GM21526 (cell line): ENCODE data around the gene GFPT2.
"Not testable (repeated sequence)": the region's sequence is repeated elsewhere in the genome, so short reads cannot be mapped to it uniquely, and the experiment has no call there.

ENCODE experiments used
- ATAC-seq: cut with Tn5 transposase; IDR thresholded peaks from one replicate; pipeline ENCODE4 v1.9.1; 2021; ENCODE audit warnings: moderate library complexity; ENCODE audit not compliant: unreplicated experiment, low FRiP score

GFPT2 gene

DNA sequence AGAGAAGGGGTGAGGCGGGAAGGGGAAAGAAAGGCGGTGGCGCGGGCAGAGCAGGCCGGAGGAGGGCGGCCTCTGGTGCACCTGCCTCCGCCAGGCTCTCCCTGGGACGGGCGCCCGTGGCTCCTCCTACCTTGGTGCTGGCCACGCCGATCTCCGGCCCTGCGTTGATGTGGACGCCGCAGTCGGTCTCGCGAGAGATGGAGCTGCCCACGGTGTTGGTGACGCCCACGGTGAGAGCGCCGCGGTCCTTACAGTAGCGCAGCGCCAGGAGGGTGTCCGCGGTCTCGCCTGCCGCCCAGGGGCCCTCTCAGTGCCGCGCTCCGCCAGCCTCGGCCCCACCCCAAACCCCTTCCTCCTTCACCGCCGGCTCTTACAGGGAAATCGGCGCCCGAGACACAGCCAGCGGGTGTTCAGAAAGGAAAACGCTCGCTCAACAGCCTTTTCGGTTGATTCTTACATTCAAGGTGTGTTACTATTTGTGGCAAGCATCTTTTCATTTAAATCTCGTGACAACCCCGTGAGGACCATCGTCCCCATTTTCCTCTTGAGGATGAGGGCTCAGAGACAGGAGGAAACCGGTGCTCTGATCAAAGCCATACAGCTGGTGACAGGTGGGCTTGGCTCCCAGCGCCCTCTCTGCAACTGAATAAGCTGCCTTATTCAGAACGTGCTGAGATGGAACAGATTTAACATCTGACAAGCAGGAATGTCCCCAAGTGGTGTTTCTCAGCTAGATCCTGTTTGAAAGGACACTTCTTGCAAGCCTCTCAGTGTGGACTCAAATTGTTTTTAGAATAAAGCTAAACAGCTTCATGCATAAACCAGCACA is 39.2 kb downstream of the GFPT2 start:
- peak; percentile 81 for ATAC-seq

DNA sequence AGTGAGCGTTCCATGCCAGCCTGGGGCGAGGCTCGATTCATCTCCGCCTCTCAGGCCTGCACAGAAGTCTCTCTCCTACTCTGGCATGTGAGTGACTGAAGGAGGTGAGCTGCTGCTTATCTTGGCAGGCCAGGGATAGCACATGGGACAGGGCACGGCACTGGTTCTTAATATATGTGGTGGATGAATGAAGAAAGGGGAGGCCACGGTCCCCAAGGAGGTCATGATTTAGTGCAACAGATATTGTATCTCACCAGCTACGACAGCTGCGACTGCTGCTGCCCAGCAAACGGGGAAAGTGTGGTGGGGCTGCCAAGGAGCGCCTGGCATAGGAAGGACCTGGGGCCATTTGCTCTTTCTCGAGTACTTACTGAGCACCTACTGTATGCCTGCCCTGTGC is 41.9 kb downstream of the GFPT2 start:
- no peak for ATAC-seq

DNA sequence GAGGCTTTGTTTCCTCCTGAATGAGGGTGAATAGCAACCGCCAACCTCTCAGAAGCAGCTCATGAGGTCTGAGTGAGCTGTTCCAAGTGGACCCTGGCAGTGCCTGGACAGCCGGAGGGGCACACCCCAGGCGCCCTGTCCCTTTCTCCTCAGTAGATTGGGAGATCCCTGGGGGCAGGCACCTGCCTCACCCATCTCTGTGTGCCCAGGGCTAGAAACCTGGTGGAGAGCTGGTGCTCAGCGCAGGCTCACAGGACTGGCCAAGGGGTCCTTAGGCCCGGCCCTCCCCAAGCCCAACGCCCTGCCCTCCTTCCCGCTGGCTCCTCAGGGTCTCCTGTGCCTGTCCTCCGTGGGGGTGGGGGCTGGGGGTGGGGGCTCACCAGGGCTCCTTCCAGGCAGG is 46.3 kb downstream of the GFPT2 start:
- no peak for ATAC-seq

DNA sequence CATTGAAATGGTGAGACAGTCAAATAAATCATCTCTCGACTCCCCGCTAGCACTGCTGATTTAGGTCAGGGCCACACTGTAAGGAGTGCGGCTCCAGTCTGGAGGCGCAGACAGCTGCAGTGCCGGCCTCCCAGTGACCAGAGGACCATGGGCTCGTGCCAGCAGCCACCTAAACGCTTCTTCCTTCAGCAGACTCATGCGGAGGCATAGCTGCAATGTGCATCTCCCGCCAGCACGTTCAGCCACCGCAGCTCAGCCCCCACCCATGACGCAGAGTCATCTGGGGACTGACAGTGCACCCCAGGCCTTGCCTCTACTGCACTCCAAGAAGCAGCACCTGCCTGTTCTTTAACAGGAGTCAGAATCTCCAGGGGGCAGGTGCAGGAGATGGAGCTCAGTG is 47.7 kb downstream of the GFPT2 start:
- ATAC-seq: no peak

DNA sequence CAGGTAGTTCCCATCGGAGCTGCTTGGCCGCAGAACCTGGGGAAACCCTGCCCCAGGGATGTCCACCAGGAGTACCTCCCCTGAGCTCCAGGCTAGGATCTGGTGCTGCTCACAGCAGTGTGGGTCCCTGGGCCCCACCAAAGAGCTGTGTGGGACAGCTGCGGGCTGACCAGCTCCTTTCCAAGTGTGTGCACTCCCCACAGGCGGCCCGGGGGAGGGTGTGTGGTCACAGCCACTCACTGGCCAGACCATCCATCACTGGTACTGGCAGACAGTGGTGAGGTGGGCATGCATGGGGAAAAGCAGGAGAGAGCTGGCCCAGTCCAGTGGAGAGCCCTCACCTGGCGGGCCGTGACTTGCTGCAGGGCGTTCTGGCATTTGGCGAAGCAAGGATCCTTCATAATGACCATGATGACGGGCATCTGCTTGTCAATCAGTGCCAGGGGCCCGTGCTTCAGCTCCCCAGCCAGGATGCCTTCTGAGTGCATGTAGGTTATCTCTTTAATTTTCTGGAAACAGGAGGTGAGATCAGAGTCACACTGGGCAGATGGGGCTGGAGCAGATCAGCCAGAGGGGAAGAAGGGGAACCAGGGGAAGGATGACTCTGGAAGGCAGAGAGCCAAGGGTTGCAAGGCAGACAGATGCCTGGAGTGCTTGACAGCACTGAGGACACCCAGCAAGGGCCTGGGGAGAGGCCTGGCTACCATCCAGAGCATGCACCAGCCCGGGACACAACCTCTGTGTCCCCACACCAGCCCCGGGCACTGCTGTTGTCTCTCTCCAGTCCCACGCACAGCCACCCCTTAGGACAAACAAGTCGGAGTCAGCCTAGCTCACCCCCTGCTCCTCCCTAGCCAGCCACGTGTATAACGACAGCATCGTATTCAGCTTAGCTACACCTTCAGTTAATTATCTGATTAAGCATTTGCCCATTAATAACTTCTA is 48.4 kb downstream of the GFPT2 start:
- ATAC-seq: no peak

DNA sequence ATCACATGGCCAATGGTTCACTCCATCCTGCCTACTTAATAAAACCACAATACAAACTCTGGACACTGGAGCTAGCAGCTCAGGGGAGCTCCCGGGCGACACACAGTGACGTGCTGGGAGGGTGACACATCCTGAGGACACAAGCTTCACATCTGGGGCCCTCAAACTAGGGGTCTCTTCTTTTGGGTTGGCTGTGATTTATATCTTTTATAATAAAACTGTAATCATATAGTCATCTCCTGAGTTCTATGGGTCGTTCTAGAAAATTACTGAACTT is 49.2 kb downstream of the GFPT2 start:
- no peak for ATAC-seq

DNA sequence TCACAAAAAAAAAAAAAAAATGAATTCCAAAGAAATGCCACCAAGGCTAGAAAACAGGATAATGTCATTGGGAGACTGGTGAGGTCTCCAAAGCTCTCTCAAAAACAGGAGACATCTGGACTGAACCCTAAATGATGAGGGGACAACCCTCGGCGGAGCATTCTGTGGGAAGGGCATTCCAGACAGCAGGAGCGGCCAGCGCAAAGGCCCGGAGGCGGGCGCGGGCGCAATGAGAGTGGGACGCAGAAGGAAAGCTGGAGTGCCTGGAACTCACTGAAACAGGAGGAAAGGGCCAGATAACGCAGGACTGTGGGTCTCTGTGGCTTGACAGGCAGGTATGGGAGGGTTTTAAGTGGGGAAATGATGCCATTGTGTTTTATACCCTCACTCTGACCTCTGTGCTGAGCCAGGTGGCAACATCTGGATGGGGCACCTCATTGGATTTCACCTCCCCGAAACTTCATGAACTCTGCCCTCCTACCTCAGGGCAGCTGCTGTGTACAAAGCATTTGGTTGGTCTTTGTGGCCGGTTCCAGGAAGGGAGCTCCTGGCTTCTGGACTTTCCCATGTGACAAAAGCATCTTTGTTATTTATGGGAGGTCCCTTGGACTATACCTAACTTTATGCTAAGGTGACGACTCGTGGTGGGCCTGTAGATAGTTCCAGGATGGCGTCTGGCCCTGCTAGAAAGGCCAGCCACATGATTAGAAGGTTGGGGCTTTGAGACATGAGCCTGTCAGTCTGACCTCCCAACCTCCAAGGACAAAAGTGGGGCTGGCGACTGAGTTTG is 49.7 kb downstream of the GFPT2 start:
- ATAC-seq: no peak

DNA sequence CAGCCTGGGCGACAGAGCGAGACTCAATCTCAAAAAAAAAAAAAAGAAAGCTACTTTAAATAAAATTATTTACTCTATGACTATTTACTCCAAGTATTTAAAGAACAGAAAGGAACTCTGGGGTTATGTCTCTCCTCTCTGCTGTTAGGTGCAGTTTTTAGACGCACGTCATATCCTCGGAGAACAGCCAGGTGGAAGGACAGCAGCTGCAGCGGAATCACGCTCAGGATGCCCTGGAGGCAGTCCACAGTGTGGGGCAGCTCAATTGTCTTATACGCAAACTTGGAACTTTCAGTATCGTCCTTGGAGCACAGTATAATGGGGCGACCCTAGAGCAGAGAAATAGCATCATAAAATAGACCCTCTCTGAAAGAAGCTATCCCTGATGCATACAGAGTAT is 50.9 kb downstream of the GFPT2 start:
- ATAC-seq: no peak

DNA sequence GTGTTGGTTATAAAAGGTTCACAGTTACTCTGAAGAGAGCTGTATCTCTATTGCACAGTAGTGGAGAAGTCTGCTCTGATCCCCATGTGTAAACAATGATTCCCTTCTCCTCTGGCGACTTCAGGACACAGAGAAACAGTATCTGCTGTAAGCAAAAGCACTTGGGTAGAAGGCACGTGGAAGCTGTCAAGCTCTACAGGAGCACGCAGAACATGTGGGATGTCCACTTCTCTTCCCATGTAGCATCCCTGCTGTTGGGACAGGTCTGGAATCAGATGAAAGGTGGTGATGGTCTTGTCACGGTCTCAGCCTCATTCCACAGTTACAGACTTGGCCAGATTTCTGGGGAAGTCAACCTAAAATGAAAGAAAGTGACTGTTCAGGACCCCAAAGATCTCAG is 51.9 kb downstream of the GFPT2 start:
- ATAC-seq: no peak

DNA sequence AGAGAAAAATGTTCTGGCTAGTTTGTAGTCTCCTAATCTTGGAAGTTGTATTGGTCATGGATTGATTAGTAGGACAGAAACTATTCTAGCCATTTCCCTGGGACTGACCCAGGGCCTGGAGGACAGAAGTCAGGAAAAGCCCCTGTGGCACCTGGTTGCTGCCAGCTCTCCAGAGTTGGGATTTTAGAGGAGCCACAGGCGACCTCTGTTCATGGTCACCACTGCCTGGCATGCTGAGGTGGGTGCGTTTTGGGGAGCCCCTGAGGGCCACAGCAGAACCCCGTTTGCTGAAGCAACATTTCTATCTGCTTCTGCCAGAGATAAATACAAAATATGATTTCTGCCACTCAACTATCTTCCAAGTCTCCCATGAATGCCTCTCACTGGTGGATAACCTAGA is 53.6 kb downstream of the GFPT2 start:
- ATAC-seq: no peak

DNA sequence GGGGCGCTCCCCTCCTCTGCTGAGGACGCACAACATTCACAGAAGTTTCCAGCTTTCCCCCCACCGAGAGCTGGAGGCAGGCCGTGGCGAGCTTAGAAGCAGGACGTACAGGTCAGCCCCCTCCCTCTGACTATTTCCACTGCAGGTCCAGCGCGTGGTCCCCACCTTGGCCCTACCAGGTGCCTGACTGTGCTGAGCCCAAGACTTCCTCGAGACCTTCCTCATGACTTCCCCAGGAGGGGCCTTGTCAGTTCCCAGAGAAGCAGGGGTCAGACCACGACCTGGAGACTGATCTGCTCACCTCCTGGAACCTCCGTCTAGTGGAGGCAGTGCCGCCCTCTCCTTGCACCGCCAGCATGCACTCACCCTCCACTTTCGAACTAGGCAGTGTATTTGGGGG is 54.1 kb downstream of the GFPT2 start:
- not testable (repeated sequence) for ATAC-seq

DNA sequence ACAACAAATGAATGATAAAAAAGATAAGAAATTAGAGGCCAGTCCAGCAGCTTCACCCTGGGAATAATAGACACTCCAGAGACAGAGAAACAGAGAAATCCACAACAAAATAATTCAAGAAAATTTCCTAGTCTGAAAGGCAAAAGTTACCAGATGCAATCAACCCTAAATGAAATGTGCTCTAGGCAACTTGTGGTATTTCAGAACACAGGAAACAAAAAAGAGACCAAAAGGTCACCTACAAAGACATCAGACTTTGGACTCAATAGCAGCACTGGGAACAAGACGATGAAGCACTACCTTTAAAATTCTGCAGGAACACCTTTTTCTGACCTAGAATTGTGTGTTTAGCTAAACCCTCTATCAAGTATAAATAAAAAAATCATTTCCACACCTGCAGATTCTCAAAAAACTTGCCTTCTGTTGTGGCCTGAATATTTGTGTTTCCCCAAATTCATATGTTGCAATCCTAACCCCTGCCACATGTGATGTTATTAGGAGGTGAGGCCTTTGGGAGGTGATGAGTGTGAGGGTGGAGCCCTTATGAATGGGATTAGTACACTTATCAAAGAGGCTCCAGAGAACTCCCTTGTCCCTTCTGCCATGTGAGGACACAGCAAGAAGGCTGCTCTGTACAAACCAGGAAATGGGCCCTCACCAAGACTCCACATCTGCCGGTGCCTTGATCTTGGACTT is 55.4 kb downstream of the GFPT2 start:
- no peak for ATAC-seq

DNA sequence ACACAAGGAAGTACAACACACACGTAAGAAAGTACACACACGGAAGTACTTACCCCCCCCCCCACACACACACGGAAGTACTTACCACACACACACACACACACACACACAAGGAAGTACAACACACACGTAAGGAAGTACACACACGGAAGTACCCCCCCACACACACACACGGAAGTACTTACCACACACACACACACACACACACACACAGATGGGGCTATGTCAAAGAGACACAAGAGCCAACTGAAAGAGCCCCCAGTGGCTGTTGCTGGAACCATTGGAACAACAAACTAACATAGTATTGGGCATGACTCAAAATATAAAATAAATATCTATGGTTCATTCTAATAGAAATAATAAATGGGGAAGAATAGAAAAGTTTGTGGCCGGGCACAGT is 56.4 kb downstream of the GFPT2 start:
- ATAC-seq: no peak

DNA sequence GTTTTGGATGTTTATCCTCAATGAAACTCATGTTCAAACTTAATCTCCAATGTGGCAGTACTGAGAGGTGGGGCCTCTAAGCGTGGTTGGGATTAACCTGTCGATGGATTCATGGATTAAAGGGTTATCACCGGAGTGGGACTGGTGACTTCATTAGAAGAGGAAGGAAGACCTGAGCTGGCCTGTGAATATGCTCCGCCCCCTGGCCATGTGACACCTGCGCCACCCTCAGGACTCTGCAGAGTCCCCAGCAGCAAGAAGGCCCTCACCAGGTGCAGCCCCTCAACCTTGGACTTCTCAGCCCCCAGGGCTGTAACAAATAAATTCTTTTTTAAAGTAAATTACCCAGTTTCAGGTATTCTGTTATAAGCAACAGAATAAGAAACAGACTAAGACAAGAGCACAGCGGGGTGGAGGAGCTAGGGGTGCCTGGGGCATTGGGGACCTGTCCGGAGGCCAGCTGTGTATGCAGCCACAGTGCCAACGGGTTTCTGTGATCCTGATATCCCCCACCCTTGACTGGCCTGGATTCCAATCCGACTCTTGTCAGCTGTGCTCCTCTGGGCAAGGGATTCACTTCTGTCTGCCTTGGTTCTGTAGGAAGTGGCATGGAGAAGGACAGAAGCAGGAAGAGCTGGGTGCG is 58.1 kb downstream of the GFPT2 start:
- ATAC-seq: no peak

DNA sequence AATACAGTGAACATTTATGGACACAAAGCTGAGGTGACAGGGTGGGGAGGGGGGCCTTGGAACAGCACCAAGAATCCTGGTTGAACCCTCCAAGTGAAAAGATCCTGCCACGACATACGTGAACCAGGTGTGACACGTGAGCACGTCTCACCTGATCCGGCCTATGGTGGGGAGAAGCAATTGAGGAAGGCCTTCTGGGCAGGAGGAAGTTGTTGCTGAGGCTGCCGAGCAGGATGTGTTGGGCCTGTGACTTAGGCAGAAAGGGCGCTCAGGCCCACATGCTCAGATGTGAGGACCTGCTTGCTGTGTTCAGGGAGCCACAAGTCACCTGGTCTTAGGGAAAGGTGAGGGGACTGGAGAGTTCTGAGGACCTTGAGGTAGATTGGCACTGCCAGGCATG is 58.7 kb downstream of the GFPT2 start:
- no peak for ATAC-seq

DNA sequence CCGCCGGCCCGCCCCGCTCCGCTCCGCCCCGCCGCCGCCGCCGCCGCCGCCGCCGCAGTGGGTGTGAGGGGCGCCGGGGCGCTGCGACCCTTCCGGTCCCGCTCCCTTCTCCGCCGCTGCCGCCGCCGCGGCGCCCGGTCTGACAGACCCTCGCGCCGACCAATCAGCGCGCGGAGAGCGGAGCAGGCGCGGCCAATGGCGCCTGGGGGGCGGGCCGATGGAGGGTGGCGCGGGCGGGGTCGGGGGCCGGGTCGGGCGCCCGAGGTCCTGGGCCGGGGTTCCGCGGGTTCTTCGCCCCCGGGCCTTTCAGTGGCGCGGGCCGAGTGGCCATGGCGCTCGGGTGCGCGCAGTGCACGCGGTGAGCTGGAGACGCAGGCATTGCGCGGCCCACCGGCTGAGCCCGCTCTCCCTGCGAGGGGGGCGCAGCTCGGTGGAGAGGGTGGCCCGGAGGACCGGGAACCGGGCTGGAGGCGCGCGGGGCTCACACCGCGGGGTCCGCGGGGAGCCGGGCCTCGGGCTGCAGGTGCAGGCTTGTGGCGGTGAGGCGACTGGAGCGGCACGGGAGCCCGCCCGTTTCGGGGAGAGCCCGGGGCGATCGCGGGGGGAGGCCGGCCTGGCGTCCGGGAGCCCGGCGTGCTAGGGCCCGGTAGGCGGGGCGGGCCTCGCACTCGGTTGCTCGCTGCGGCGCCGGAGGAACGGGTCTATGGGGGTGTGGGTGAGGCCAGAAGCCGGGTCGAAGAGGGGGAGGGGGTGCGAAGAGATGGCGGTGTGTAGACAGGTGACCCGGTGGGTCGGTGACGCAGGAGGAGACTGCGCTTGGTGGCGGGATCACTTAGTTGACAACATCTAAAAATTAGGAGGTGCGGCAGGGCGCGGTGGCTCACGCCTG is 60.9 kb downstream of the GFPT2 start, which contains the start of gene MAPK9:
TSS of gene MAPK9 (minus strand) at position 141 of the 889 bp plus-strand sequence. CDS start 11,522 bp downstream, outside the sequence.
- ATAC-seq: peak; percentile 79

DNA sequence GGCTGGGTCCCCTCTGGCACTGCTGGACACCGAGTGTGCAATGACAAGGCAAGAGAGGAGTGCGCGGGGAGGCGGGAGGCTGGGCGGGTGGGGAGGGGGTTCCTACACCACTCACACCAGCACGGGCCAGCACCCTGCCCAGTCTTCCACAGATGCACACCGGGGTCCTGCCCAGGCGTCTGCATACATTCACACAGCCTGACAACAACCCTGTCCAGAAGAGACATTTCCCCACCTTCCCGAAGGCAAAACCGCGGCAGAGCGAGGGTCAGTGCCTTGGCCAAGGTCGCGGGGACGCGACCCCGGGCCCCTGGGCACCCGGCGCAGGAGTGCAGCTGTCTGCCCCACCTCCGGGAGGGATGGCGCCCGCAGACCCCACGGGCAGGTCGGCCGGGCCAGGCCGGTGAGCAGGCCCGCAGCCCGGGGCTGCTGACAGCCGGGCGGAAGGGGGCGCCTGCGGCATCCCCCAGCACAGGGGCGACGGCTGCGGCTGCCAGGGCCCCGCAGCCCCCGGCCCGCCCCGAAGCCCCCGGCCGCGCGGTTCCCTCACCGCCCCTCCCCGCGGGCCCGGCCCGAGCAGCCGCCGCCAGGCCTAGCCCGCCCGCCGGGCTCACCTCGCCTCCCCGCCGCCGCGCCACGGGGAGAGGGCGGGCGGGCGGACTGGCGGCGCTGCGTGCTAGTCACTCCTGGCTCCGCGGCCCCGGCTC is 61.7 kb downstream of the GFPT2 start:
- ATAC-seq: peak; percentile 31

DNA sequence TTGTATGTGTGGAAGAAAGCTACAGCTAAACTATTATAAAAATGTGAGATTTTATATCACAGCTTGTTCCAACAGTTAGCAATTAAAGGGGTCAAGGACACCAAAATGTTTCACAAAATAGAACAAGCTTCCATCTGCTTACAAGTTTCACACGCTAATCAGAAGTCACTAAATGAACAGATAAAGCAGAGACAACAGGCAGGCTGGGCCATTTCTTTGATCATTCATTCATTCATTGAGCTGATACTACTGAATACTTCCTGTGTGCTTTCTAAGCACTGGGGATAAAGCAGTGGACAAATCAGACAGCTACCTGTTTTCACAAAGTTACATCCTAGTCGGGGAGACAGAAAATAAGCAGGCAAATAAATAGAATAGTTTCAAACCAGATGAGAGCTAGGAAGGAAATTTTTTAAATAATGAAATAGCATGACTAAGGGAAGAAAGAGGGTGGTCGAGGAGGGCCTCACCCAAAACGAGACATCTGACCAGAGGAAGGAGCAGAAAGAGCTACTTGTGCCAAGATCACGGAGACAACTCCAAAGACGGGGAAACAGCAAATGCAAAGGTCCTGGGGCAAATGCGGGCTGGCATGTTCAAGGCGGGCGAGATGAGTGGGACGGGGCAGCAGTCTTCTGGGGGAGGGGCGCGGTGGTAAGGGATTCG is 62.4 kb downstream of the GFPT2 start:
- ATAC-seq: no peak
